ENCODE results near the gene APLF.

- TF ChIP-seq, protein P1, sequence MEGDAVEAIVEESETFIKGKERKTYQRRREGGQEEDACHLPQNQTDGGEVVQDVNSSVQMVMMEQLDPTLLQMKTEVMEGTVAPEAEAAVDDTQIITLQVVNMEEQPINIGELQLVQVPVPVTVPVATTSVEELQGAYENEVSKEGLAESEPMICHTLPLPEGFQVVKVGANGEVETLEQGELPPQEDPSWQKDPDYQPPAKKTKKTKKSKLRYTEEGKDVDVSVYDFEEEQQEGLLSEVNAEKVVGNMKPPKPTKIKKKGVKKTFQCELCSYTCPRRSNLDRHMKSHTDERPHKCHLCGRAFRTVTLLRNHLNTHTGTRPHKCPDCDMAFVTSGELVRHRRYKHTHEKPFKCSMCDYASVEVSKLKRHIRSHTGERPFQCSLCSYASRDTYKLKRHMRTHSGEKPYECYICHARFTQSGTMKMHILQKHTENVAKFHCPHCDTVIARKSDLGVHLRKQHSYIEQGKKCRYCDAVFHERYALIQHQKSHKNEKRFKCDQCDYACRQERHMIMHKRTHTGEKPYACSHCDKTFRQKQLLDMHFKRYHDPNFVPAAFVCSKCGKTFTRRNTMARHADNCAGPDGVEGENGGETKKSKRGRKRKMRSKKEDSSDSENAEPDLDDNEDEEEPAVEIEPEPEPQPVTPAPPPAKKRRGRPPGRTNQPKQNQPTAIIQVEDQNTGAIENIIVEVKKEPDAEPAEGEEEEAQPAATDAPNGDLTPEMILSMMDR (IDR thresholded peaks at IDR 0.05; ENCODE audit: poor library complexity): no peak
- TF ChIP-seq EZH2phosphoT487 (IDR thresholded peaks at IDR 0.05; ENCODE audit: low read depth, severe bottlenecking, unreplicated experiment): no peak
Observed at GRCh38 chr2:68428746-68429145, 38.6 kb upstream of the APLF start.
